AG09309 (cell line): ENCODE results near the gene NLRP11.

Source experiments
- DNase-seq: peaks from one replicate; pipeline ENCODE4 v3.0.0-alpha.2; 2010; ENCODE audit warnings: low read depth
- H3K4me3 ChIP-seq: 2 replicates; pipeline ENCODE4 v1.5.1; 2011; ENCODE audit warnings: mild to moderate bottlenecking, low read depth, low read length, moderate library complexity; ENCODE audit not compliant: control insufficient read depth
- TF ChIP-seq, protein P1 (sequence below): IDR thresholded peaks from 2 replicates; pipeline ENCODE4 v1.5.1; 2011; ENCODE audit warnings: mild to moderate bottlenecking, low read depth, low read length, inconsistent platforms; ENCODE audit not compliant: insufficient read depth, control insufficient read depth; ENCODE audit errors: missing control alignments

Gene NLRP11

DNA sequence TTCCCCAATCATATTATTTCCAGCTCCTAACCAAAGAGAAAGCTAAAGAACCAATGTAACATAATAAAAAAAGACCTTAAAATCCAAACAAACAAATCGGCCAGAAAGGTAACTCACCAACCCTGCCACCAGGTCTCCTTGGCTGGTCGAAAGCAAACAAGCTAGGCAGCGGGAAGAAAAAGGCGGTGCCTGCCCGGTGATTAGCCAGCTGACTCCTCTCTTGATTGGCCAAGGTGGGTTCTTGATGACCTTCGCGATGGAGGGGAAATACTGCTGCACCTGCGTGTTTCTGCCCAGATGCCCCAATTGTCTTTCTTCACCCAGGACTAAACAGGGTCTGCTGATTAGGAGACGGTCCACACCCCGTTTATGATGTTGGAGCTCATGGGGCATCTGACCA, at the start of gene NLRP11:
NLRP11 (minus strand) TSS at position 154 of the 400 bp plus-strand sequence. CDS start 13,825 bp downstream, outside the sequence.
- TF ChIP-seq, protein P1, sequence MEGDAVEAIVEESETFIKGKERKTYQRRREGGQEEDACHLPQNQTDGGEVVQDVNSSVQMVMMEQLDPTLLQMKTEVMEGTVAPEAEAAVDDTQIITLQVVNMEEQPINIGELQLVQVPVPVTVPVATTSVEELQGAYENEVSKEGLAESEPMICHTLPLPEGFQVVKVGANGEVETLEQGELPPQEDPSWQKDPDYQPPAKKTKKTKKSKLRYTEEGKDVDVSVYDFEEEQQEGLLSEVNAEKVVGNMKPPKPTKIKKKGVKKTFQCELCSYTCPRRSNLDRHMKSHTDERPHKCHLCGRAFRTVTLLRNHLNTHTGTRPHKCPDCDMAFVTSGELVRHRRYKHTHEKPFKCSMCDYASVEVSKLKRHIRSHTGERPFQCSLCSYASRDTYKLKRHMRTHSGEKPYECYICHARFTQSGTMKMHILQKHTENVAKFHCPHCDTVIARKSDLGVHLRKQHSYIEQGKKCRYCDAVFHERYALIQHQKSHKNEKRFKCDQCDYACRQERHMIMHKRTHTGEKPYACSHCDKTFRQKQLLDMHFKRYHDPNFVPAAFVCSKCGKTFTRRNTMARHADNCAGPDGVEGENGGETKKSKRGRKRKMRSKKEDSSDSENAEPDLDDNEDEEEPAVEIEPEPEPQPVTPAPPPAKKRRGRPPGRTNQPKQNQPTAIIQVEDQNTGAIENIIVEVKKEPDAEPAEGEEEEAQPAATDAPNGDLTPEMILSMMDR = no peak
- H3K4me3 ChIP-seq = no peak within 1 kb of the TSS
- DNase-seq = no peak

DNA sequence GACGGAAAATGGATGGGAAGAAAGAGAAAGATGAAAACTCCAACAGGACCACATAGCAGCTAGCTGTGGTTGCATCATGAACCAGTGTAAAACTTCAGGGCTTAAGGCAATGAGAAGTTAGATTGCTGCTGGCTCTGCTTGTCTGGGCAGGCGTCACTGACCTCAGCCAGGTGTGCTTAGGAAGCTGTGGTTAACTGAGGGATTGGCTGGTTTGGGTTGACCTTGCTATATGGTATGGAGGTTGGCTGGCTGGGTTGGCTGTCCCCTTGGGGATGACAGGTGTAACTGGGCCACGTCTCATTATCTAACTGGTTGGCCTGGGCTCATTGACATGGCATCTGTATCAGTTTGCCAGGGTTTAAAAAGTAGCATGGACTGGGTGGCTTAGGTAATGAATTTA, 45.4 kb upstream of the NLRP11 start:
- TF ChIP-seq, protein P1 = no peak
- DNase-seq = no peak
- no peak overlapping the region for H3K4me3 ChIP-seq

DNA sequence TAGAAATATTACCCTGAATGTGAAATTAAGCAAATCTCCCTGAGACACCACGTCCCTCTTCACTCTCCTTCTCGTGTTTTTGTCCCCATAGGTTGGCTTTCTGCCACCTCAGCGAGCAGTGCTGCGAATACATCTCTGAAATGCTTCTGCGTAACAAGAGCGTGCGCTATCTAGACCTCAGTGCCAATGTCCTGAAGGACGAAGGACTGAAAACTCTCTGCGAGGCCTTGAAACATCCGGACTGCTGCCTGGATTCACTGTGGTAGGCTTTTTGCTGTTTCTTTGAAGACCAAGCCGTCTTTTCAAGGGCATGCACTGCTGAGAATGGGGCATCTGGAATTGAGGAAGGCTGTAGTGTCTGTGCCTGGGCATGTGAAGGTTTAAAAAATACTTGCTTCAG, 38.9 kb upstream of the NLRP11 start:
- TF ChIP-seq, protein P1 = no peak
- DNase-seq = no peak
- no peak overlapping the region for H3K4me3 ChIP-seq

DNA sequence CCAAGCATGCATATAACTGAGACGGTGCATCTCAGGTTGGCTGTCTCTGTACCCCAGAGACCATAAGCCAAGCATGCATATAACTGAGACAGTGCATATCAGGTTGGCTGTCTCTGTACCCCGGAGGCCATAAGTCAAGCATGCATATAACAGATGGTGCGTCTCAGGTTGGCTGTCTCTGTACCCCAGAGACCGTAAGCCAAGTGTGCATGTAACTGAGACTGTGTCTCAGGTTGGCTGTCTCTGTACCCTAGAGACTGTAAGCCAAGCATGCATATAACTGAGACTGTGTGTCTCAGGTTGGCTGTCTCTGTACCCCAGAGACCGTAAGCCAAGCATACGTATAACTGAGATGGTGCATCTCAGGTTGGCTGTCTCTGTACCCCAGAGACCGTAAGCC, 35.3 kb upstream of the NLRP11 start:
- DNase-seq = no peak
- TF ChIP-seq, protein P1 = no peak

DNA sequence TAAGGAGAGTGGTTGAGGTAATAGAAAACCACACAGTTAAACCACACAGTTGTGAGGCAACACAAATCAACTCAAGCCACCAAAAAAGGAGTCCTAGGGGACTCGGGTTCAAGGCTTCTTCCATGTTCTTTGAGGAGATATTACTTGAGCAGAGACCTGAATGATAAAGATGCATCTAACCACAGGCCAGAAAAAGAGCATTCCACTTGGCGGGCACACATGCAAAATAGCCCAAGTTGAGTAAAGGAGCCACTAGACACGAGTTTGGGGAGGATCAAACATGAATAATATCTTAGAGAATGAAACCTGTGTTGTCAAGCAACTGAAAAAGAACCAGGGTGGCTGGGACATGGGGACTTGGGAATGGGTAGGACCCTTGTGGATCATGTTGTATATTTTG, 34.7 kb upstream of the NLRP11 start:
- H3K4me3 ChIP-seq = no peak overlapping the region
- DNase-seq = no peak
- TF ChIP-seq, protein P1 = no peak

More for the DNA sequence above, 35.3 kb upstream of the NLRP11 start:
- H3K4me3 ChIP-seq = no peak overlapping the region

DNA sequence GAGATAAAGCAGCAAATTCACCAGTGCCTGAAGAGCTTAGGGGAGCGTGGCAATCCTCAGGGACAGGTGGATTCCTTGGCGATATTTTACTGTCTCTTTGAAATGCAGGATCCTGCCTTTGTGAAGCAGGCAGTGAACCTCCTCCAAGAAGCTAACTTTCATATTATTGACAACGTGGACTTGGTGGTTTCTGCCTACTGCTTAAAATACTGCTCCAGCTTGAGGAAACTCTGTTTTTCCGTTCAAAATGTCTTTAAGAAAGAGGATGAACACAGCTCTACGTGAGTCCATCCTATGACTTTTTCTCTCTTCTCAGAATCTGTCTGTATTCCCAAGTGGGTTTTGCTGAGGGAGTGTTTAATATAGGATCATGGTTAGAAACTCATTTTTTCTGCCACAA, 27.2 kb upstream of the NLRP11 start:
- DNase-seq = no peak
- no peak overlapping the region for H3K4me3 ChIP-seq
- TF ChIP-seq, protein P1 = no peak

DNA sequence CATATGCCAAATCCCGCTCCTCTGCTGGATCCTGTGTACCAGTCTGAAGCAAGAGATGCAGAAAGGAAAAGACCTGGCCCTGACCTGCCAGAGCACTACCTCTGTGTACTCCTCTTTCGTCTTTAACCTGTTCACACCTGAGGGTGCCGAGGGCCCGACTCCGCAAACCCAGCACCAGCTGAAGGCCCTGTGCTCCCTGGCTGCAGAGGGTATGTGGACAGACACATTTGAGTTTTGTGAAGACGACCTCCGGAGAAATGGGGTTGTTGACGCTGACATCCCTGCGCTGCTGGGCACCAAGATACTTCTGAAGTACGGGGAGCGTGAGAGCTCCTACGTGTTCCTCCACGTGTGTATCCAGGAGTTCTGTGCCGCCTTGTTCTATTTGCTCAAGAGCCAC, 26.6 kb upstream of the NLRP11 start:
- TF ChIP-seq, protein P1 = no peak
- DNase-seq = no peak
- H3K4me3 ChIP-seq = no peak overlapping the region
